NT2/D1 (cell line): ENCODE data around the gene TLR3.

Experiments
- DNase-seq: peaks from one replicate; pipeline ENCODE4 v3.0.0-alpha.2; 2011; ENCODE audit warnings: low read depth, low spot score
- H3K27me3 ChIP-seq: 2 replicates; pipeline ENCODE4 v1.6.0; 2011; ENCODE audit warnings: mild to moderate bottlenecking; ENCODE audit not compliant: insufficient read length, insufficient read depth
- H3K36me3 ChIP-seq: 2 replicates; pipeline ENCODE4 v1.6.1; 2011; ENCODE audit warnings: mild to moderate bottlenecking, low read length, mixed read lengths; ENCODE audit not compliant: insufficient read depth, insufficient read length
- H3K4me1 ChIP-seq: 2 replicates; pipeline ENCODE4 v1.5.1; 2011; ENCODE audit not compliant: insufficient read depth, insufficient read length
- H3K4me3 ChIP-seq: 2 replicates; pipeline ENCODE4 v1.5.1; 2011; ENCODE audit warnings: low read depth; ENCODE audit not compliant: insufficient read length
- H3K9ac ChIP-seq: 2 replicates; pipeline ENCODE4 v1.6.0; 2011; ENCODE audit warnings: low read depth; ENCODE audit not compliant: insufficient read length
- H3K9me3 ChIP-seq: 2 replicates; pipeline ENCODE4 v1.5.1; 2011; ENCODE audit warnings: mild to moderate bottlenecking, low read length; ENCODE audit not compliant: insufficient read depth
- SUZ12 ChIP-seq: IDR thresholded peaks from 2 replicates; pipeline ENCODE4 v1.6.1; 2011; ENCODE audit not compliant: insufficient read length, insufficient read depth; ENCODE audit errors: extremely low read depth
- YY1 ChIP-seq: IDR thresholded peaks from 2 replicates; pipeline ENCODE4 v1.6.1; 2011; ENCODE audit not compliant: insufficient read length, insufficient read depth
- ZNF274 ChIP-seq: IDR thresholded peaks from 2 replicates; pipeline ENCODE4 v1.6.1; 2011; ENCODE audit warnings: mild to moderate bottlenecking, low read depth, low read length

The TLR3 gene

DNA sequence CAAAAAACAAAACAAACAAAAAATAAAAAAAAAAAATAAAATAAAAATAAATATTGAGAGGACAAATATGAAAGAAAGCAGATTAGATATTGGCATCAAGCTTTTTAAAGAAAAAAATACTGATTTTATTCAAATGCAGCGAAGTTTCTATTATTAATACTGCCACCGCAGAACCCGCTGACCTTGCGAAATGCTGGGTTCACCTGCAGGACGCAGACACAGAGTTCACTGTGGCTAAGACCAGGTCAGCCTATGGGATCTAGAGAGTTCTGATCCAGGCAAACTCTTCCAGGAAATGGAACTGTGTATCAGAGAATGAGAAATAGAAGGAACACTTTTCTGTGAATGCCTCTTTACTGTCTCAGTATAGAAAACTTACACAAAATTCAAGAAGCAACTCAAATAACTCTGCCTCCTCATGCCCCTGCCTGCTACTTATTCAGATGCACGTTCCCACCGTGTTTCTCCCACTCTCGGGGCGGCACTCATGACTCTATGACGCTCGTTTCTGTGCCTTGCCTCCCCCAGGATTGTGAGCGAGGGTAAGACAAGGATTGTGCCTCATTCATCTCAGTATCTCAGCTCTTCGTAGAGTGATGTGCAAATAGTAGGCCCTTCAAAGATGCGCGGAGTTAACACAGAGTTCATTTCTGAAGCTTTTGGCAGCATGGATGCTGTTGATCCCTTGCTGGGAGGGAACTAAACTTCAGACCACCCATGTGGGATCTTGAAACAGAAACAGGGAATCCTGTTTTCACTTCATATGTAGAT is 44.1 kb upstream of the TLR3 start:
- H3K9ac ChIP-seq, result no peak overlapping the region
- no peak for DNase-seq
- H3K27me3 ChIP-seq, result no peaks in the 10 kb centered on the region
- no peak overlapping the region for H3K4me3 ChIP-seq
- peaks cover 4% of the 10 kb centered on the region for H3K4me1 ChIP-seq
- peaks cover 7% of the 10 kb centered on the region; the same call in 1 of the 2 replicates for H3K9me3 ChIP-seq
- TF ChIP-seq SUZ12 (no peak), ZNF274 (no peak), YY1 (no peak)
- no peaks in the 10 kb centered on the region for H3K36me3 ChIP-seq

DNA sequence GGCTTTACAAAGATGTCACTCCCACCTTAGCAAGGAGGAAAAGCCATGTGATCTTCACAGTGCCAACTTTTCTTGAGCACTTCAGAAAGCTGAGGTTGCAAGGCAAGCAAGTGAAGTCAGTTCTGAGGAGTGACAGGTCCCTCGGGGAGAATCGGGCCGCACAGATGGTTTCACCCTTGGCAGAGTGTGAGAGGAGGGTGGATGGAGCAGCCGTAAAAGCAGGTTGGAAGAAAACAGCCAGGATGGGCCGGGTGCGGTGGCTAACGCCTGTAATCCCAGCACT is 43.6 kb upstream of the TLR3 start:
- Histone ChIP-seq H3K36me3 (no peaks in the 10 kb centered on the region), H3K27me3 (no peaks in the 10 kb centered on the region), H3K9me3 (peaks cover 7% of the 10 kb centered on the region; the same call in 1 of the 2 replicates), H3K4me1 (peaks cover 4% of the 10 kb centered on the region), H3K4me3 (no peak overlapping the region), H3K9ac (no peak overlapping the region)
- DNase-seq, result no peak
- TF ChIP-seq YY1 (no peak), SUZ12 (no peak), ZNF274 (no peak)

DNA sequence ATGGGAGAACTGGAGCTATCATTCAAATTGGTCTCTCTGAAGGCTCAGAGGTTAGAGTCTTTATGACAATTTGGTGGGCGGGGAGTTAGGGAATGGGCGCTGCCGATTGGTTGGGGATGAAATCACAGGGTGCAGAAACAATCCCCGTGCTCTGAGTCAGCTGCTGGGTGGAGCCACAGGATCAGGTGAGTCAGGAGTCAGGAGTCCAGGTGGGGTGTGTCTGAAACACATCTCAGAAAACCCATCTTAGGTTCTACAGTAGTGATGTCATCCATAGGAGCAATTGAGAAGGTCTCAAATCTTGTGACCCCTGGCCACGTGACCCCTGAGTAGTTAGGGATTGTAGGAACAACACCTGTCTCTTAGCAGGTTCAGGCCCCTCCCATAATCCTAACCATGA is 41.6 kb upstream of the TLR3 start:
- Histone ChIP-seq H3K9ac (no peak overlapping the region), H3K36me3 (no peaks in the 10 kb centered on the region), H3K27me3 (no peaks in the 10 kb centered on the region), H3K4me1 (peaks cover 7% of the 10 kb centered on the region), H3K9me3 (peaks cover 7% of the 10 kb centered on the region; the same call in 1 of the 2 replicates), H3K4me3 (no peak overlapping the region)
- DNase-seq, result no peak
- no peak for TF ChIP-seq ZNF274
- TF ChIP-seq SUZ12, result no peak
- TF ChIP-seq YY1, result no peak

GRCh38 chr4:186029571-186030398 is 39.2 kb upstream of the TLR3 start:
- no peak for TF ChIP-seq SUZ12
- TF ChIP-seq ZNF274, result no peak
- no peak for TF ChIP-seq YY1
- Histone ChIP-seq H3K4me3 (peak overlapping the region; percentile 9), H3K27me3 (no peaks in the 10 kb centered on the region), H3K9me3 (peaks cover 18% of the 10 kb centered on the region), H3K9ac (peak overlapping the region; percentile 54), H3K4me1 (peaks cover 6% of the 10 kb centered on the region), H3K36me3 (no peaks in the 10 kb centered on the region)
- DNase-seq, result peak; percentile 35

DNA sequence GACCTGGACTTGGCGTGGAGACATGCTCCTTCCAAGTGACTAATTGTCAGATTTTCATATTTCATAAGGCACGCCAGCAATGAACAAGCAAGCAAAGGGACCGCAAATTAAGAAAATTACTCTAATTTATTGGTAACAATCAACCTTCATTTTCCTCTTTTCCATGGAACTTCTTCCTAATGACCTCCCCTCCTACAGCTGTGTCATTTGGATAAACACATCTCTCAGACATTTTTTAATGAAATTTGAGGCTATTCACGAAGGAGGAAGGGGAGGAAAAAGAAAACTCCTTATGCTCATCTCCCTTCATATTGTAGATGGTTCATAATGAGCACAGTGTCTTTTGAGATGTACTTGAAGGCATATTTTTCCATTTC is 38.6 kb upstream of the TLR3 start:
- Histone ChIP-seq H3K4me3 (peak overlapping the region; percentile 9), H3K9ac (peak overlapping the region; percentile 9), H3K9me3 (peaks cover 24% of the 10 kb centered on the region), H3K36me3 (no peaks in the 10 kb centered on the region), H3K4me1 (peaks cover 3% of the 10 kb centered on the region), H3K27me3 (no peaks in the 10 kb centered on the region)
- TF ChIP-seq YY1 (no peak), SUZ12 (no peak), ZNF274 (no peak)
- no peak for DNase-seq

DNA sequence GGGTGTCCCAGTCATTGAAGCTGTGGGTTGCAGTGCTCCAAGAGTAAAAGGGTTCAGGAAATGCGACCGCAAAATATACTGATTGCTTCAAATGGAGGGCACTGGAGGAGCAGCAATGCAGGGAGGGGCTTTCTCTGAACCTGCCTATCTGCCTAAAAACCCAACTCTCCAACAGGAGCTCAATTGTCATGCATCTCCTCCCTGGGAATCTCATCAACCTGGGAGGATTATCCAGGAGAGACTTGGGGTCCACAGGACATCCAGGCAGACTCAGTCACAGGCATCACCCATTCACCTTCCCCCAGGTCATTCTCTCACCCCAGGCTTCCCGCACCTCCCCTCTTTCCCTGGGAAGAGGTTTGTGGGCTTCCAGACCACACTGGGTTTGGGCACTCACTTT is 38.2 kb upstream of the TLR3 start:
- TF ChIP-seq YY1 (no peak), SUZ12 (no peak), ZNF274 (no peak)
- Histone ChIP-seq H3K9ac (peak overlapping the region; percentile 9), H3K27me3 (no peaks in the 10 kb centered on the region), H3K4me1 (peaks cover 3% of the 10 kb centered on the region), H3K9me3 (peaks cover 24% of the 10 kb centered on the region), H3K36me3 (no peaks in the 10 kb centered on the region), H3K4me3 (no peak overlapping the region)
- no peak for DNase-seq

GRCh38 chr4:186032259-186032658 is 36.7 kb upstream of the TLR3 start:
- H3K4me1 ChIP-seq, result peaks cover 3% of the 10 kb centered on the region
- no peaks in the 10 kb centered on the region for H3K27me3 ChIP-seq
- H3K9ac ChIP-seq, result no peak overlapping the region
- TF ChIP-seq YY1 (no peak), SUZ12 (no peak), ZNF274 (no peak)
- H3K36me3 ChIP-seq, result no peaks in the 10 kb centered on the region
- H3K9me3 ChIP-seq, result peaks cover 22% of the 10 kb centered on the region
- no peak for DNase-seq
- no peak overlapping the region for H3K4me3 ChIP-seq
